Progenitor cell of endocrine pancreas (in vitro differentiated cells): ENCODE data around the gene SANBR. TPM values are rescaled to one million over a fixed set of nuclear protein-coding genes. Genes with fewer than 3 reads are reported as not detected.

Experiments used
- DNase-seq: peaks from one replicate; pipeline ENCODE4 v3.0.0; 2021; ENCODE audit warnings: low spot score; ENCODE audit not compliant: unreplicated experiment
- H3K27ac Mint-ChIP-seq: 2 replicates; pipeline ENCODE4 v1.8.0; 2021; ENCODE audit warnings: mild to moderate bottlenecking, moderate library complexity, mixed read lengths
- H3K27me3 Mint-ChIP-seq: 2 replicates; pipeline ENCODE4 v1.8.0; 2021; ENCODE audit warnings: mixed read lengths
- H3K36me3 Mint-ChIP-seq: 2 replicates; pipeline ENCODE4 v1.8.0; 2022; ENCODE audit warnings: mixed read lengths; ENCODE audit not compliant: insufficient read depth
- H3K4me1 Mint-ChIP-seq: 2 replicates; pipeline ENCODE4 v1.8.0; 2021; ENCODE audit warnings: low read depth, mixed read lengths
- H3K4me3 Mint-ChIP-seq: 2 replicates; pipeline ENCODE4 v1.8.0; 2021; ENCODE audit warnings: low read depth, mild to moderate bottlenecking, moderate library complexity, mixed read lengths
- H3K9me3 Mint-ChIP-seq: 2 replicates; pipeline ENCODE4 v1.8.0; 2021; ENCODE audit warnings: low read depth, mixed read lengths
- CTCF ChIP-seq: fragments of 200-600 bp; sonication (generic); IDR thresholded peaks from one replicate; pipeline ENCODE4 v1.5.0; 2021; ENCODE audit warnings: antibody characterized with exemption, mild to moderate bottlenecking; ENCODE audit not compliant: unreplicated experiment
- total RNA-seq: library from RNA; stranded (reverse); gene quantifications from 2 replicates; pipeline ENCODE4 v1.2.1, GENCODE V29; 2021

Gene SANBR
- total RNA-seq, 1 donor from 2014 or later = 47.9 TPM

- Mint-ChIP-seq H3K4me3 (no peak overlapping the region), H3K27ac (no peak overlapping the region), H3K4me1 (no peaks in the 10 kb centered on the region), H3K27me3 (no peaks in the 10 kb centered on the region), H3K9me3 (no peaks in the 10 kb centered on the region), H3K36me3 (peaks cover 10% of the 10 kb centered on the region)
- no peak for DNase-seq
- no peak for TF ChIP-seq CTCF
Measured at GRCh38 chr2:61045999-61046398, 19.7 kb upstream of the SANBR start.

GRCh38 chr2:61055557-61055956 lies 10.1 kb upstream of the SANBR start:
- no peaks in the 10 kb centered on the region for H3K27me3 Mint-ChIP-seq
- no peaks in the 10 kb centered on the region for H3K9me3 Mint-ChIP-seq
- H3K4me1 Mint-ChIP-seq = peaks cover 9% of the 10 kb centered on the region
- DNase-seq = no peak
- peaks cover 20% of the 10 kb centered on the region for H3K36me3 Mint-ChIP-seq
- H3K27ac Mint-ChIP-seq = peak overlapping the region; percentile 23
- TF ChIP-seq CTCF = no peak
- H3K4me3 Mint-ChIP-seq = no peak overlapping the region

- peaks cover 17% of the 10 kb centered on the region for H3K36me3 Mint-ChIP-seq
- no peaks in the 10 kb centered on the region for H3K27me3 Mint-ChIP-seq
- no peak for TF ChIP-seq CTCF
- H3K9me3 Mint-ChIP-seq = no peaks in the 10 kb centered on the region
- peaks cover 9% of the 10 kb centered on the region for H3K4me1 Mint-ChIP-seq
- no peak overlapping the region for H3K27ac Mint-ChIP-seq
- DNase-seq = no peak
- H3K4me3 Mint-ChIP-seq = no peak overlapping the region
Measured at GRCh38 chr2:61057562-61057961, 8.1 kb upstream of the SANBR start.

GRCh38 chr2:61059382-61059781 lies 6.3 kb upstream of the SANBR start:
- no peak for TF ChIP-seq CTCF

GRCh38 chr2:61074100-61074499 lies 8.4 kb downstream of the SANBR start:
- H3K36me3 Mint-ChIP-seq = peaks cover 21% of the 10 kb centered on the region
- TF ChIP-seq CTCF = no peak
- no peaks in the 10 kb centered on the region for H3K9me3 Mint-ChIP-seq
- H3K4me3 Mint-ChIP-seq = no peak overlapping the region
- no peak overlapping the region for H3K27ac Mint-ChIP-seq
- H3K27me3 Mint-ChIP-seq = no peaks in the 10 kb centered on the region
- no peak for DNase-seq
- H3K4me1 Mint-ChIP-seq = no peaks in the 10 kb centered on the region

More at GRCh38 chr2:61059382-61059781, 6.3 kb upstream of the SANBR start:
- DNase-seq = no peak
- Mint-ChIP-seq H3K27me3 (no peaks in the 10 kb centered on the region), H3K4me1 (peaks cover 9% of the 10 kb centered on the region), H3K36me3 (peaks cover 14% of the 10 kb centered on the region), H3K9me3 (no peaks in the 10 kb centered on the region), H3K4me3 (no peak overlapping the region), H3K27ac (no peak overlapping the region)
